Osteoblast (primary cell): ENCODE results near the gene RGPD8. TPM values are rescaled to one million over a fixed set of nuclear protein-coding genes. Genes with fewer than 3 reads are reported as not detected.
A peak's percentile ranks its signal among the peaks of the same experiment; 100 is the strongest.

ENCODE experiments used
- DNase-seq: peaks from one replicate; pipeline ENCODE4 v3.0.0; 2011; ENCODE audit warnings: low spot score, mixed read lengths; ENCODE audit not compliant: insufficient read length; ENCODE audit errors: missing footprints
- H2AFZ ChIP-seq: 2 replicates; pipeline ENCODE4 v1.6.0; 2011; ENCODE audit warnings: mild to moderate bottlenecking, low read length
- H3K27ac ChIP-seq: 2 replicates; pipeline ENCODE4 v1.5.1; 2011; ENCODE audit warnings: mild to moderate bottlenecking, low read depth, low read length, moderate library complexity
- H3K27me3 ChIP-seq: 2 replicates; pipeline ENCODE4 v1.6.0; 2012; ENCODE audit warnings: mild to moderate bottlenecking, control low read depth, inconsistent platforms, low read length, moderate library complexity; ENCODE audit not compliant: insufficient read depth
- H3K36me3 ChIP-seq: 2 replicates; pipeline ENCODE4 v1.5.1; 2011; ENCODE audit warnings: mild to moderate bottlenecking, low read length, control low read depth, moderate library complexity; ENCODE audit not compliant: insufficient read depth
- H3K4me1 ChIP-seq: 2 replicates; pipeline ENCODE4 v1.5.1; 2011; ENCODE audit warnings: mild to moderate bottlenecking, low read length, control low read depth, moderate library complexity; ENCODE audit not compliant: insufficient read depth
- H3K4me2 ChIP-seq: 2 replicates; pipeline ENCODE4 v1.6.0; 2011; ENCODE audit warnings: mild to moderate bottlenecking, low read length; ENCODE audit not compliant: insufficient read depth
- H3K4me3 ChIP-seq: fragments of 200-600 bp; sonication (generic); 3 replicates; pipeline ENCODE4 v1.5.1; 2012; ENCODE audit warnings: mild to moderate bottlenecking, low read length, inconsistent platforms; ENCODE audit not compliant: insufficient read depth
- H3K79me2 ChIP-seq: 2 replicates; pipeline ENCODE4 v1.6.0; 2012; ENCODE audit warnings: mild to moderate bottlenecking, low read length, control low read depth, inconsistent platforms; ENCODE audit not compliant: insufficient read depth
- H3K9me3 ChIP-seq: 2 replicates; pipeline ENCODE4 v1.5.1; 2011; ENCODE audit warnings: low read depth, low read length, control low read depth
- H4K20me1 ChIP-seq: 2 replicates; pipeline ENCODE4 v1.6.0; 2012; ENCODE audit warnings: mild to moderate bottlenecking, low read length, control low read depth; ENCODE audit not compliant: insufficient read depth
- small RNA-seq: library from RNA; depleted of rRNA; stranded (forward); fragments of <200 nt; gene quantifications from one replicate; pipeline ENCODE3, GENCODE V24; 2012
- total RNA-seq: library from RNA; depleted of rRNA; stranded (reverse); fragments of >200 nt; gene quantifications from 2 replicates; pipeline ENCODE4 v1.2.3, GENCODE V29; 2012
- TF ChIP-seq, protein P1 (sequence below): IDR thresholded peaks from 2 replicates; pipeline ENCODE4 v1.5.1; 2011; ENCODE audit warnings: mild to moderate bottlenecking, low read depth, low read length, moderate library complexity; ENCODE audit errors: extremely low read depth

The RGPD8 gene
- total RNA-seq, 1 donor: 25.0 TPM

DNA sequence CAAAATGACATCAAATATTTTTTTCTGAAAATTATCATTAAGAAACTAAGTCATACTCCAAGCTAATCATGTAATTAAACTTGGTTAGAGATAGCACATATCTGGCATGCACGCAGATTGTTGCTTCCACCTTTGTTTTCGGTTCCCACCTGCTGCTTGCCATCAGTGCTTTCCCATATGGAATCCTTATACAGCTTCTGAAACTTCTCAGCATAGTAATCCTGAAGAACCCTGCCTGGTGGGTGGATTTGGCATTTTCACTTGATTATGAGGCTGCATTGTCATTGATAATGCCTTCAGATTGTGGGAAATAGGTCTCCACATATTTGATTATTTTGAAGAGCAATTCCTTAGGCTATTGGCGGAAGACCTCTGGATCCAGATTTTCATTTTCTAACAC, 110.5 kb downstream of the RGPD8 start:
- Histone ChIP-seq H4K20me1 (no peaks in the 10 kb centered on the region), H3K4me2 (no peak overlapping the region), H3K79me2 (no peaks in the 10 kb centered on the region), H3K4me1 (peaks cover 16% of the 10 kb centered on the region), H3K4me3 (no peak overlapping the region), H3K36me3 (peaks cover 6% of the 10 kb centered on the region), H3K9me3 (no peaks in the 10 kb centered on the region), H3K27me3 (no peaks in the 10 kb centered on the region), H3K27ac (no peak overlapping the region), H2AFZ (no peak overlapping the region)
- DNase-seq: no peak
- TF ChIP-seq, protein P1, sequence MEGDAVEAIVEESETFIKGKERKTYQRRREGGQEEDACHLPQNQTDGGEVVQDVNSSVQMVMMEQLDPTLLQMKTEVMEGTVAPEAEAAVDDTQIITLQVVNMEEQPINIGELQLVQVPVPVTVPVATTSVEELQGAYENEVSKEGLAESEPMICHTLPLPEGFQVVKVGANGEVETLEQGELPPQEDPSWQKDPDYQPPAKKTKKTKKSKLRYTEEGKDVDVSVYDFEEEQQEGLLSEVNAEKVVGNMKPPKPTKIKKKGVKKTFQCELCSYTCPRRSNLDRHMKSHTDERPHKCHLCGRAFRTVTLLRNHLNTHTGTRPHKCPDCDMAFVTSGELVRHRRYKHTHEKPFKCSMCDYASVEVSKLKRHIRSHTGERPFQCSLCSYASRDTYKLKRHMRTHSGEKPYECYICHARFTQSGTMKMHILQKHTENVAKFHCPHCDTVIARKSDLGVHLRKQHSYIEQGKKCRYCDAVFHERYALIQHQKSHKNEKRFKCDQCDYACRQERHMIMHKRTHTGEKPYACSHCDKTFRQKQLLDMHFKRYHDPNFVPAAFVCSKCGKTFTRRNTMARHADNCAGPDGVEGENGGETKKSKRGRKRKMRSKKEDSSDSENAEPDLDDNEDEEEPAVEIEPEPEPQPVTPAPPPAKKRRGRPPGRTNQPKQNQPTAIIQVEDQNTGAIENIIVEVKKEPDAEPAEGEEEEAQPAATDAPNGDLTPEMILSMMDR: no peak

DNA sequence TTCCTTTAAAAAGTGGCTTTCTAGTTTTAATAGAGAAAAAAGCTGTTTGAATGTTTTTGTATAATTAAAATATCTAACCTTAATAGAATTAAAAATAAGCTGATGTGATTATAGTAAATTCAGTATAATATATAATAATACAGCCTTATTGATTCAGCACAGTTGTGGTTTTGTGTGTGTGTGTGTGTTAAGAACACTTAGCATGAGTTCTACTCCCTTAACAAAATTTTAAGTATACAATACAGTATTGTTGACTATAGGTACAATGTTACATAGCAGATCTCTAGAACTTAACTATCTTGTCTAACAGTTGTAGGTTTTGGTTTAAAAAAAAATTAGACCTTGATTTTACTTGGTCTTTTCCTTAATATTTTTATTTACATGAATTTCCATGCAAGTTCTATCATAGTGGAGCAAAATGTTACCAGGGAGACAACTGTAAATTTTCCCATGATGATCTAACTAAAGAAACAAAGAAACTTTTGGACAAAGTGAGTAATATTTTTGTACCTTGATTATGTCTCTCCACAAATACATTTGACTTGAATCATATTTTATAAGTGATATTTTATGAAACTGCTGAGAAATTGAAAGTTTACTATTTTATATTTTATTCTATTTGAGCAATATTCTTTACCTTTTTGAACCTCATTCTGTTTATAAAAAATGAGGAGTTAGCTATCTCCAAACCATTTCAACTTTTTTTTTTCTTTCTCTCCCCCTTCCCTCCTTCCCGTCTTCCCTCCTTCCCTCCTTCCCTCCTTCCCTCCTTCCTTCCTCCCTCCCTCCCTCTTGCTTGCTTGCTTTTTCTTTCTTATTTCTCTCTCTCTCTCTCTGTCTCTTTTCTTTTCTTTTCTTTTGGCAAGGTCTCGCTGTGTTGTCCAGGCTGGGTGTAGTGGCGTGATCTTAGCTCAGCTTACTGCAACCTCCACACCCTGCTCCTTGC, 111.8 kb downstream of the RGPD8 start:
- peak; percentile 65 for DNase-seq

More for the DNA sequence above, 111.8 kb downstream of the RGPD8 start:
- H3K27me3 ChIP-seq: no peaks in the 10 kb centered on the region
- no peaks in the 10 kb centered on the region for H3K79me2 ChIP-seq
- no peaks in the 10 kb centered on the region for H3K9me3 ChIP-seq
- H3K36me3 ChIP-seq: peaks cover 6% of the 10 kb centered on the region
- peaks cover 29% of the 10 kb centered on the region for H3K4me1 ChIP-seq
- H3K4me3 ChIP-seq: no peak overlapping the region
- H3K27ac ChIP-seq: peak overlapping the region; percentile 96
- TF ChIP-seq, protein P1: no peak
- H2AFZ ChIP-seq: peak overlapping the region; percentile 47
- H4K20me1 ChIP-seq: no peaks in the 10 kb centered on the region
- peak overlapping the region; percentile 71 for H3K4me2 ChIP-seq

Small RNA genes within 50 kb of the gene (small RNA-seq; reads per million reads assigned to genes)
- gene AC115115.1: not detected

Other genes with a start within 250 kb of the RGPD8 start
- gene ZC3H8, start 178.6 kb downstream of the RGPD8 start, total RNA-seq: 7.6 and 8.0 TPM in 2 replicates
- 4.3 and 7.1 TPM in 2 replicates for gene ZC3H6, start 158.0 kb downstream of the RGPD8 start, total RNA-seq
- 59.0 and 65.7 TPM in 2 replicates for gene TTL, start 48.5 kb upstream of the RGPD8 start, total RNA-seq
- 10.5 and 10.9 TPM in 2 replicates for gene POLR1B, start 108.8 kb upstream of the RGPD8 start, total RNA-seq
- 7.7 and 10.1 TPM in 2 replicates for gene CHCHD5, start 151.0 kb upstream of the RGPD8 start, total RNA-seq
- gene SLC20A1, start 212.3 kb upstream of the RGPD8 start, total RNA-seq: 96.3 and 131 TPM in 2 replicates